H9 (cell line): ENCODE measurements around the gene KLHDC3. TPM values are rescaled to one million over a fixed set of nuclear protein-coding genes. Genes with fewer than 3 reads are reported as not detected.
A peak's percentile ranks its signal among the peaks of the same experiment; 100 is the strongest.

Experiments used
- DNase-seq: peaks from one replicate; pipeline ENCODE4 v3.0.0-alpha.2; 2017
- H2AFZ ChIP-seq: one replicate; pipeline ENCODE4 v1.6.1; 2013; ENCODE audit warnings: mild to moderate bottlenecking, low read length, control low read depth, moderate library complexity
- H2AK5ac ChIP-seq: 2 replicates; pipeline ENCODE4 v1.6.1; 2013; ENCODE audit warnings: low read length, control low read depth, mixed read lengths; ENCODE audit not compliant: insufficient read length
- H2BK120ac ChIP-seq: one replicate; pipeline ENCODE4 v1.6.1; 2013; ENCODE audit warnings: low read depth, mild to moderate bottlenecking, low read length, control low read depth, inconsistent platforms; ENCODE audit not compliant: poor library complexity, severe bottlenecking
- H2BK12ac ChIP-seq: 2 replicates; pipeline ENCODE4 v1.6.1; 2013; ENCODE audit warnings: low read length, control low read depth, mixed read lengths, low read depth; ENCODE audit not compliant: insufficient read length
- H2BK15ac ChIP-seq: 2 replicates; pipeline ENCODE4 v1.6.1; 2013; ENCODE audit warnings: low read depth, low read length, control low read depth
- H2BK20ac ChIP-seq: one replicate; pipeline ENCODE4 v1.6.1; 2013; ENCODE audit warnings: low read depth, mild to moderate bottlenecking, low read length, control low read depth, inconsistent platforms; ENCODE audit not compliant: poor library complexity, severe bottlenecking
- H2BK5ac ChIP-seq: 2 replicates; pipeline ENCODE4 v1.6.1; 2013; ENCODE audit warnings: low read length, control low read depth, mixed read lengths; ENCODE audit not compliant: insufficient read length
- H3K14ac ChIP-seq: 2 replicates; pipeline ENCODE4 v1.6.1; 2013; ENCODE audit warnings: low read length, control low read depth; ENCODE audit not compliant: insufficient read depth
- H3K18ac ChIP-seq: 2 replicates; pipeline ENCODE4 v1.6.1; 2013; ENCODE audit warnings: low read depth, mild to moderate bottlenecking, mixed read lengths, low read length, control low read depth; ENCODE audit not compliant: insufficient read length
- H3K23ac ChIP-seq: 2 replicates; pipeline ENCODE4 v1.6.1; 2013; ENCODE audit warnings: low read length, control low read depth, mixed read lengths, low read depth; ENCODE audit not compliant: insufficient read length
- H3K23me2 ChIP-seq: 2 replicates; pipeline ENCODE4 v1.6.1; 2013; ENCODE audit warnings: low read depth, mild to moderate bottlenecking, mixed read lengths, low read length, control low read depth; ENCODE audit not compliant: insufficient read length, poor library complexity, severe bottlenecking
- H3K27ac ChIP-seq: 2 replicates; pipeline ENCODE4 v1.5.1; 2013; ENCODE audit warnings: low read length, control low read depth, mixed read lengths, low read depth; ENCODE audit not compliant: insufficient read length
- H3K27me3 ChIP-seq: 2 replicates; pipeline ENCODE4 v1.6.1; 2013; ENCODE audit warnings: low read length, control low read depth, inconsistent platforms; ENCODE audit not compliant: insufficient read depth
- H3K4ac ChIP-seq: 2 replicates; pipeline ENCODE4 v1.6.1; 2013; ENCODE audit warnings: low read depth, mild to moderate bottlenecking, control low read depth, inconsistent platforms, low read length, moderate library complexity
- H3K4me1 ChIP-seq: 2 replicates; pipeline ENCODE4 v1.6.1; 2013; ENCODE audit warnings: low read length, control low read depth, inconsistent platforms; ENCODE audit not compliant: insufficient read depth
- H3K4me2 ChIP-seq: 2 replicates; pipeline ENCODE4 v1.6.1; 2013; ENCODE audit warnings: low read length, control low read depth, mixed read lengths; ENCODE audit not compliant: insufficient read length, insufficient read depth
- H3K56ac ChIP-seq: 2 replicates; pipeline ENCODE4 v1.6.1; 2013; ENCODE audit warnings: low read depth, mild to moderate bottlenecking, mixed read lengths, low read length, control low read depth; ENCODE audit not compliant: insufficient read length
- H3K79me1 ChIP-seq: 2 replicates; pipeline ENCODE4 v1.6.1; 2013; ENCODE audit warnings: low read depth, mild to moderate bottlenecking, moderate library complexity, low read length, control low read depth, inconsistent platforms; ENCODE audit not compliant: insufficient read depth, poor library complexity, severe bottlenecking
- H3K79me2 ChIP-seq: 2 replicates; pipeline ENCODE4 v1.6.1; 2013; ENCODE audit warnings: low read length, control low read depth, inconsistent platforms; ENCODE audit not compliant: insufficient read depth
- H3K9ac ChIP-seq: 2 replicates; pipeline ENCODE4 v1.6.1; 2013; ENCODE audit warnings: low read length, control low read depth, mixed read lengths; ENCODE audit not compliant: insufficient read length; ENCODE audit errors: extremely low read depth
- H3K9me3 ChIP-seq: one replicate; pipeline ENCODE4 v1.6.1; 2013; ENCODE audit warnings: low read depth, low read length, inconsistent platforms; ENCODE audit not compliant: control insufficient read depth
- H3T11ph ChIP-seq: one replicate; pipeline ENCODE4 v1.6.1; 2013; ENCODE audit warnings: mild to moderate bottlenecking, low read length, control low read depth, inconsistent platforms
- H4K20me1 ChIP-seq: one replicate; pipeline ENCODE4 v1.6.1; 2013; ENCODE audit not compliant: control insufficient read depth, insufficient read length, insufficient read depth
- H4K5ac ChIP-seq: 2 replicates; pipeline ENCODE4 v1.6.1; 2013; ENCODE audit warnings: low read depth, mild to moderate bottlenecking, mixed read lengths, low read length, control low read depth; ENCODE audit not compliant: insufficient read length
- H4K8ac ChIP-seq: replicated peaks from 2 replicates; pipeline ENCODE4 v1.6.1; 2013; ENCODE audit warnings: low read length, control low read depth, mixed read lengths, low read depth; ENCODE audit not compliant: insufficient read length
- H4K91ac ChIP-seq: 2 replicates; pipeline ENCODE4 v1.6.1; 2013; ENCODE audit warnings: low read depth, mild to moderate bottlenecking, moderate library complexity, mixed read lengths, low read length, control low read depth; ENCODE audit not compliant: insufficient read length
- H3K27ac Mint-ChIP-seq, 3 experiments: 2 replicates in 2 of 3; 3 replicates in 1 of 3; pipeline ENCODE4 v1.8.0; 2020 to 2021; ENCODE audit warnings: mixed read lengths in 3 of 3, mild to moderate bottlenecking in 1 of 3, moderate library complexity in 1 of 3
- H3K27me3 Mint-ChIP-seq: 2 replicates; pipeline ENCODE4 v1.8.0; 2021; ENCODE audit warnings: low read depth, mild to moderate bottlenecking, moderate library complexity, mixed read lengths
- H3K36me3 Mint-ChIP-seq, 3 experiments: 2 replicates in 2 of 3; 3 replicates in 1 of 3; pipeline ENCODE4 v1.8.0; 2020 to 2021; ENCODE audit warnings: low read depth in 3 of 3, mixed read lengths in 3 of 3; ENCODE audit not compliant: insufficient read depth in 1 of 3
- H3K4me1 Mint-ChIP-seq, 2 experiments: 2 replicates each; pipeline ENCODE4 v1.8.0; 2020; ENCODE audit warnings: mixed read lengths in 2 of 2
- H3K4me3 Mint-ChIP-seq, 2 experiments: 2 replicates in 1 of 2; 3 replicates in 1 of 2; pipeline ENCODE4 v1.8.0; 2020 to 2021; ENCODE audit warnings: mild to moderate bottlenecking in 2 of 2, mixed read lengths in 2 of 2, moderate library complexity in 1 of 2
- H3K9me3 Mint-ChIP-seq, 2 experiments: 2 replicates in 1 of 2; 3 replicates in 1 of 2; pipeline ENCODE4 v1.8.0; 2020; ENCODE audit warnings: mild to moderate bottlenecking in 2 of 2, mixed read lengths in 2 of 2, moderate library complexity in 1 of 2
- WGBS: extraction: QIAGEN DNeasy Blood & Tissue Kit; methylation state at CpG from one replicate; pipeline ENCODE4 v1.1.7; 2013; ENCODE audit warnings: missing lambda C conversion rate, low lambda C conversion rate, mixed read lengths; ENCODE audit not compliant: insufficient read length; ENCODE audit errors: extremely low coverage; 5-methylcytosine and 5-hydroxymethylcytosine counted together
- total RNA-seq: library from RNA; stranded (reverse); gene quantifications from 2 replicates; pipeline ENCODE4 v1.2.1, GENCODE V29; 2021
- TF ChIP-seq, protein P1 (sequence below): fragments of 200-600 bp; sonication (generic); conservative IDR thresholded peaks from 3 replicates; pipeline ENCODE4 v1.8.0; 2021; ENCODE audit warnings: antibody characterized with exemption, mild to moderate bottlenecking

Gene KLHDC3
- total RNA-seq, 1 experiment from 2014 or later = 146 TPM

DNA sequence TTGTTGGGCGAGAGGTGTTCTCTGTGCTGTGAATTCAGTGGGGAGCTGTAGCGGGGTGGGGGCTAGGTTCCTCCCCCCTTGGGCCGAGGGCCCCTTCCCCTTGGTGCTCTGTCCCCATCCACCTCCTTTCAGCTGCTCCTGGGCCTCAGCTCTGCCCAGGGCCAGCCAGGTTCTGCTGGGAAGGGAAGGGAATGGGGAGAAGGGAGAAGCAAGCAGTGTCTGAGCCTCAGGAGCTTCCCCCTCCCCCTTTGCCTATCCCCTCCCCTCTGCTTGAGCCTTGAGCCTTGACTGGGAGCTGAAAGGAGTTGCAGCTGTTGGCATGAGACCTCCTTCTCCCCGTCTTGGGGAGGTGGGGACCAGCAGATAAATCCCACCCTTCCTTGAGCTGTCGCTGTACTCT is 6.8 kb downstream of the KLHDC3 start:
- H2BK15ac ChIP-seq = no peak overlapping the region
- H3K36me3 Mint-ChIP-seq = peaks cover 30 to 58% (median 57%) of the 10 kb centered on the region in 3 experiments
- no peak overlapping the region for H2BK120ac ChIP-seq
- H3K4me1 Mint-ChIP-seq = peaks cover 6 to 20% of the 10 kb centered on the region in 2 experiments
- H3K23ac ChIP-seq = no peak overlapping the region
- peak overlapping the region; percentile 75 for H3K4me2 ChIP-seq
- 0 out of 2 replicates have a peak, but pooled peaks cover 2% of the 10 kb centered on the region for H3K79me2 ChIP-seq
- H4K8ac ChIP-seq = no peak overlapping the region
- H4K5ac ChIP-seq = no peak overlapping the region
- H3K27ac ChIP-seq = peak overlapping the region; percentile 8
- no peak overlapping the region for H3T11ph ChIP-seq
- H2AK5ac ChIP-seq = no peak overlapping the region
- H3K23me2 ChIP-seq = peaks cover 7% of the 10 kb centered on the region
- H2BK20ac ChIP-seq = no peak overlapping the region
- H4K91ac ChIP-seq = no peak overlapping the region
- H3K27me3 Mint-ChIP-seq = no peaks in the 10 kb centered on the region
- no peak overlapping the region for H3K9ac ChIP-seq
- H3K4me3 Mint-ChIP-seq = peak overlapping the region; percentile 84 to 98
- no peak overlapping the region for H2BK5ac ChIP-seq
- H2BK12ac ChIP-seq = no peak overlapping the region
- no peaks in the 10 kb centered on the region for H3K9me3 Mint-ChIP-seq
- H3K79me1 ChIP-seq = peaks cover 7% of the 10 kb centered on the region
- H3K4me1 ChIP-seq = no peaks in the 10 kb centered on the region
- TF ChIP-seq, protein P1, sequence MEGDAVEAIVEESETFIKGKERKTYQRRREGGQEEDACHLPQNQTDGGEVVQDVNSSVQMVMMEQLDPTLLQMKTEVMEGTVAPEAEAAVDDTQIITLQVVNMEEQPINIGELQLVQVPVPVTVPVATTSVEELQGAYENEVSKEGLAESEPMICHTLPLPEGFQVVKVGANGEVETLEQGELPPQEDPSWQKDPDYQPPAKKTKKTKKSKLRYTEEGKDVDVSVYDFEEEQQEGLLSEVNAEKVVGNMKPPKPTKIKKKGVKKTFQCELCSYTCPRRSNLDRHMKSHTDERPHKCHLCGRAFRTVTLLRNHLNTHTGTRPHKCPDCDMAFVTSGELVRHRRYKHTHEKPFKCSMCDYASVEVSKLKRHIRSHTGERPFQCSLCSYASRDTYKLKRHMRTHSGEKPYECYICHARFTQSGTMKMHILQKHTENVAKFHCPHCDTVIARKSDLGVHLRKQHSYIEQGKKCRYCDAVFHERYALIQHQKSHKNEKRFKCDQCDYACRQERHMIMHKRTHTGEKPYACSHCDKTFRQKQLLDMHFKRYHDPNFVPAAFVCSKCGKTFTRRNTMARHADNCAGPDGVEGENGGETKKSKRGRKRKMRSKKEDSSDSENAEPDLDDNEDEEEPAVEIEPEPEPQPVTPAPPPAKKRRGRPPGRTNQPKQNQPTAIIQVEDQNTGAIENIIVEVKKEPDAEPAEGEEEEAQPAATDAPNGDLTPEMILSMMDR = no peak
- H3K56ac ChIP-seq = no peak overlapping the region
- H3K27ac Mint-ChIP-seq = peak overlapping the region; percentile 61 to 80 (median 78); a peak in 5 of 7 replicates
- DNase-seq = peak; percentile 78
- H3K4ac ChIP-seq = no peak overlapping the region
- no peaks in the 10 kb centered on the region for H3K27me3 ChIP-seq
- H3K9me3 ChIP-seq = no peaks in the 10 kb centered on the region
- no peaks in the 10 kb centered on the region for H4K20me1 ChIP-seq
- no peak overlapping the region for H3K14ac ChIP-seq
- H2AFZ ChIP-seq = no peak overlapping the region
- no peak overlapping the region for H3K18ac ChIP-seq
- WGBS = no CpG with 5 or more reads among the region's 5 CpGs
